Activated T-helper 1 cell treated with anti-CD3 and anti-CD28 coated beads, Interleukin-12 subunit alpha, Interleukin-12 subunit beta, Interleukin-2, Interleukin-4 antibody, amounts not matched to agents 30 ng/mL and 10 ng/mL and 1 ng/mL, durations not matched to agents 14 hours and 24 hours and 36 hours (primary cell): ENCODE data around the gene MZT2A. TPM values are rescaled to one million over a fixed set of nuclear protein-coding genes. Genes with fewer than 3 reads are reported as not detected.
"Not testable (repeated sequence)": the region's sequence is repeated elsewhere in the genome, so short reads cannot be mapped to it uniquely, and the experiment has no call there.

Experiments
- DNase-seq: peaks from one replicate; pipeline ENCODE4 v3.0.0; 2021; ENCODE audit warnings: low spot score
- H3K27ac Mint-ChIP-seq: one replicate; pipeline ENCODE4 v1.8.0; 2021; ENCODE audit warnings: mild to moderate bottlenecking, mixed read lengths
- H3K27me3 Mint-ChIP-seq: one replicate; pipeline ENCODE4 v1.8.0; 2022; ENCODE audit warnings: mild to moderate bottlenecking, moderate library complexity, mixed read lengths; ENCODE audit not compliant: insufficient read depth
- H3K36me3 Mint-ChIP-seq: one replicate; pipeline ENCODE4 v1.8.0; 2021; ENCODE audit warnings: low read depth, mixed read lengths
- H3K4me1 Mint-ChIP-seq: one replicate; pipeline ENCODE4 v1.8.0; 2021; ENCODE audit warnings: low read depth, mixed read lengths
- H3K4me3 Mint-ChIP-seq: one replicate; pipeline ENCODE4 v1.8.0; 2021; ENCODE audit warnings: mild to moderate bottlenecking, moderate library complexity, mixed read lengths
- H3K9me3 Mint-ChIP-seq: one replicate; pipeline ENCODE4 v1.8.0; 2021; ENCODE audit warnings: mixed read lengths
- intact Hi-C: fragments of 100-400 bp; cut with micrococcal nuclease; formaldehyde crosslinking; loops from one replicate; pipeline ENCODE4 v1.15.1; 2024
- total RNA-seq: library from RNA; stranded (reverse); gene quantifications from 2 replicates; pipeline ENCODE4 v1.2.3, GENCODE V29; 2022

Gene MZT2A
- total RNA-seq, 1 donor from 2014 or later, result 101 TPM

DNA sequence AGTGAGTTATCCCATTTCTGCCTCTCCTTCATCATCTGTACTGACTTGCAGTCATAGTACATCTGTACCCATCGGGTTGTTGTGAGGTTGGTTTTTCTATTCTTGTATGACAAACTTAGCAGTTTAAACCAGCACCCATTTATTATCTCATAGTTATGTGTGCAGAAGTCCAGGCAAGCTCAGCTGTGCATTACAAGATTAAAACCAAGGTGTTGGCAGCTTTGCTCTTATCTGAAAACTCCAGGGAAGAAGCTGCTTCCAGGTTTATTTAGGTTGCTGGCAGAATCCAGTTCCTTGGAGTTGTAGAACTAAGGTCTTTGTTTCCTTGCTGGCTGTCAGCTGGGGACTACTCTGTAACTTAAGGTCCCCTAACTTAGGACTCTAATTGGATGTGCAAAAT is 3.3 kb upstream of the MZT2A start:
- H3K9me3 Mint-ChIP-seq, intact Hi-C loops, DNase-seq, H3K27me3 Mint-ChIP-seq: not testable (repeated sequence)
- Mint-ChIP-seq H3K4me1 (peaks cover 31% of the 10 kb centered on the region), H3K27ac (peak overlapping the region; percentile 38), H3K36me3 (peaks cover 23% of the 10 kb centered on the region), H3K4me3 (peak overlapping the region; percentile 51)

DNA sequence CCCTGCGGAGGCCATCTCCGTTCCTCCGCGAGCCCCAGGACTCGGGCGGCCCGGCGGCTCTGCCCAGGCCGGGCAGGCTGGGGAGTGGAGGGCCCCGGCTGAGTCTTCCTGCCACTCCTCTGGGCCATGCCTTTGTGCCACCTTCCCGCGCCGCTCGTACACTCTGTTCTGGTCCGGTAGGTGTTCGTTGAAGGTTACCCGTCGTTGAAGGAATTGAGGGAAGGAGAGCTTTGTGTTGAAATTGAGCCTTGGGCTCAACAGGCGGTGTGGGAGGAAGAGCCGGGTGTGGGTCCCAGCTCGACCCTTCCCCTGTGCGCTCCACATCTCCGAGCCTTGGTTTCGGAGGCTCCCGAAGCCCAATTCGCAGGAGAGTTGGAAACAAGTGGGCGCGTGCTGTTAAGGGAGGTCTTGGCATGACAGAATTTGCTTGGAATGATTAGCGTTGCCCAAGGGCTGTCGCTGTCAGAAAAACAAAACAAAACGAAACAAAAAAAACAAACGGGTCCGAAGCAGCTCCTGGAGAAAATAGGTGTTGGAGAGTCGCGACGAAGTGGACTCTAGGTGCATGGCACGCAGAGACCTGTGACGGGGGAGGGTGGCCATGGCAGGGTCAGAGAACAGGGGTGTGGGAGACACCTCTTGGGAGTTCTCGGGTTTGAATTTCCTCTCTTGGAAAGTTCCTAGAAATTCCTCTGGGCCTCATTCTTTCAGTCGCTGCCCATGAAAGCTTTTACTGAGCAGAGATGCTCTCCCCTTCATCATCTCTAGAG is 1.2 kb upstream of the MZT2A start:
- DNase-seq, result no peak
- intact Hi-C loops, result loop anchor here (1.0 to 5.0 kb wide), 5 partner anchors 66 to 1311 kb away; partner anchors contain the start of genes FAM168B, MZT2B, PLEKHB2 and SMPD4
- peaks cover 22% of the 10 kb centered on the region for H3K36me3 Mint-ChIP-seq
- H3K27me3 Mint-ChIP-seq, result no peaks in the 10 kb centered on the region
- H3K27ac Mint-ChIP-seq, result peak overlapping the region; percentile 97
- H3K4me1 Mint-ChIP-seq, result peaks cover 25% of the 10 kb centered on the region
- peak overlapping the region; percentile 98 for H3K4me3 Mint-ChIP-seq
- H3K9me3 Mint-ChIP-seq, result no peaks in the 10 kb centered on the region

DNA sequence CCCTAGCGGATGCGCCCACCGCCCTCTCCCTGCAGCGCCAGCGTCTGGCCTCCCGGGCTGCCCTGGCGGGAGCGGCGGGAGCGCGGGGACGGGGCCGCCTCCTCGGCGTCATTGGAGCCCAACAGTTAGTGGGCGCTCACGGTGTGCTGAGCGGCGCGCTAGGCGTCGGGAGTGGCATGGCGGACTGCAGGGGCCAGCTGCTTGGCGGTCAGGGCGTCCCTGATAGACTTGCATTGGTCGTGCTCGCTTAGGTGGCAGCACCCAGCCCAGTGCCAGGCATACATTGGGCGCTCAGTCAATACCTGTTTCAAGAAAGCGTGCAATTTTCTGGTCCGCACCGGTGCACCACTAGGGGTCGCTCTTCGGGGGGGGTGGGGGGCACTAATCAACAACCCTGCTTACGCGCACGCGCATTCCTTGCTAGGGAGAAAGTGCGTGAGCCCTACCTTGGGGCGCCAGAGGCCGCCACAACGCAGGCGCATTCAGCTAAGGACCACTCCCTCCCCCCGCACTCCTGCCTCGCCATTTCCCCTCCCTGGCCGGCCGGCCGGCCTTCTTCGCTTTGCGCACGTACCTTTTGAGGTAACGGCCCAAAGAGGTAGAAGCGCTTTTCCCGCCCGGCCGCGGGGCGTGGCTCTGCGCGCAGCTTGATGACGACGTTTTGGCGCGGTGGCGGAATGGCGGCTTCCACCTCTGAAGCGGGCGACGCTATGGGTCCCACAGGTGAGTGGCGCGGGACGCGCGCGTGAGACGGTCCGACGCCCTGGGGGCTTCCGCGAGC is 411 bp upstream of the MZT2A start:
- peak overlapping the region; percentile 97 for H3K27ac Mint-ChIP-seq

DNA sequence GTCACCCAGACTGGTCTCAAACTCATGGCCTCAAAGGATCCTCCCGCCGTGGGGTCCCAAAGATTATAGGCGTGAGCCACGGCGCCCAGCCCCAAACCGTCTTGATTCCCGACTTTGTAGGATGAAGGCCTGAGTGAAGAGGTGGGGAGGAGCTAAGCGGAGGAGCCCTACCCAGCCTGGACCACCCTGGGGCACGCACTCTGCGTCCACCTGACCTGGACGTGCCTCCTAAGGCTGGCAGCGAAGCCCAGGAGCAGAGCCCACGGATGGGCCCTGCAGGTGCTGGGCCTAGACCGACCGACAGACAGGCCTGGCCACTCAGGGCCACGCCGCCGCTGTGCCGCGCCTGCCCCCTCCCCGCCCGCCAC is 744 bp downstream of the MZT2A start:
- intact Hi-C loops, result loop anchor here (5.0 kb wide), 2 partner anchors 64 to 1309 kb away; partner anchors contain the start of genes MZT2B and SMPD4
- Mint-ChIP-seq H3K27ac (peak overlapping the region; percentile 91), H3K4me3 (peak overlapping the region; percentile 90), H3K36me3 (peaks cover 22% of the 10 kb centered on the region)
- not testable (repeated sequence) for H3K4me1 Mint-ChIP-seq, DNase-seq, H3K9me3 Mint-ChIP-seq, H3K27me3 Mint-ChIP-seq

More for the DNA sequence above, 411 bp upstream of the MZT2A start:
- H3K27me3 Mint-ChIP-seq, result no peaks in the 10 kb centered on the region
- H3K4me3 Mint-ChIP-seq, result peak overlapping the region; percentile 98
- no peaks in the 10 kb centered on the region for H3K9me3 Mint-ChIP-seq
- H3K4me1 Mint-ChIP-seq, result peaks cover 18% of the 10 kb centered on the region
- intact Hi-C loops, result loop anchor here (1.0 to 5.0 kb wide), 8 partner anchors 35 to 1310 kb away; partner anchors contain the start of genes CCDC74A, FAM168B, MZT2B and PLEKHB2
- peak; percentile 89 for DNase-seq
- H3K36me3 Mint-ChIP-seq, result peaks cover 22% of the 10 kb centered on the region

DNA sequence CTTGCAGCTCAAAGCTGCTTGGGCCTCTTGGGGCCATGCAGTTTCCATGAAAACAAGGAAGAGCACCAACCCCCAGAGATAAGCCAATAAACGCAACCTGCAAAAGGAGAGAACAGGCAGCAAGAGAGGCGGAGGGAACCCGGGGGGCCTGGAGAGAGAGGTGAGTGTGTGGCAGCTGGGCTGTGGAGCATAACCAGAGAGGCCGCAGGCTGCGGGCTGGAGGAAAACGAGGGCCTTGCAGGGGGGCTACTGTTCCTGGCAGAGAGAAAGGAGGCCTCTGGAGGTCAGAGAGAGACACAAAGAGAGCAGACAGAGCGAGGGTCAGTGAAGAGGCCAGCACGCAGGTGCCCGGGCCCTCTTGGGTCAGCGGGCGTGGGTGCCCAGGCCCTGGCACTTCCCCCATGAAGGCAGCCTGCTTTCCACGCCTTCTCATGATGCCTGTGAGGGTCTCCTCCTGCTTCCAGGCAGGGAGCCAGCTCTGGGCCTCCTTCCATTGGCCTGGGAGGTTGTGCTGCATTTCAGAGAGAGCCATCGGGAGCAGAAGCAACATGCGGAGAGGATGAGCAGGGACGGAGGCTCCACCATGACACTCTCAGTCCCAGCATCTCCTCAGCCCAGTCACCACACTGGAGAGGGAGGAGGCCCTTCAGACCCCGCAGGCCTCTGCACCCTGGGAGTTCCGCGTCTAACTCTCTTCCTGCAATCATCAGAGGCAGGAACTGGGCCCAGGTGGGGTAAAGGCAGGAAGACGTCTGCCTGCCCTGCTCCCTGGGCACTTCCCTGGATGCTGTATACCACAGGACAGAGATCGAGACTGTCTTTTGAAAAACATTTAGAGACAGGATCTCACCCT is 1.4 kb downstream of the MZT2A start:
- not testable (repeated sequence) for H3K9me3 Mint-ChIP-seq, H3K27me3 Mint-ChIP-seq, H3K4me1 Mint-ChIP-seq
- Mint-ChIP-seq H3K27ac (peak overlapping the region; percentile 91), H3K36me3 (peaks cover 21% of the 10 kb centered on the region), H3K4me3 (peak overlapping the region; percentile 90)
- peak; percentile 27 for DNase-seq
- intact Hi-C loops, result loop anchor here (5.0 kb wide), 2 partner anchors 64 to 1309 kb away; partner anchors contain the start of genes MZT2B and SMPD4

DNA sequence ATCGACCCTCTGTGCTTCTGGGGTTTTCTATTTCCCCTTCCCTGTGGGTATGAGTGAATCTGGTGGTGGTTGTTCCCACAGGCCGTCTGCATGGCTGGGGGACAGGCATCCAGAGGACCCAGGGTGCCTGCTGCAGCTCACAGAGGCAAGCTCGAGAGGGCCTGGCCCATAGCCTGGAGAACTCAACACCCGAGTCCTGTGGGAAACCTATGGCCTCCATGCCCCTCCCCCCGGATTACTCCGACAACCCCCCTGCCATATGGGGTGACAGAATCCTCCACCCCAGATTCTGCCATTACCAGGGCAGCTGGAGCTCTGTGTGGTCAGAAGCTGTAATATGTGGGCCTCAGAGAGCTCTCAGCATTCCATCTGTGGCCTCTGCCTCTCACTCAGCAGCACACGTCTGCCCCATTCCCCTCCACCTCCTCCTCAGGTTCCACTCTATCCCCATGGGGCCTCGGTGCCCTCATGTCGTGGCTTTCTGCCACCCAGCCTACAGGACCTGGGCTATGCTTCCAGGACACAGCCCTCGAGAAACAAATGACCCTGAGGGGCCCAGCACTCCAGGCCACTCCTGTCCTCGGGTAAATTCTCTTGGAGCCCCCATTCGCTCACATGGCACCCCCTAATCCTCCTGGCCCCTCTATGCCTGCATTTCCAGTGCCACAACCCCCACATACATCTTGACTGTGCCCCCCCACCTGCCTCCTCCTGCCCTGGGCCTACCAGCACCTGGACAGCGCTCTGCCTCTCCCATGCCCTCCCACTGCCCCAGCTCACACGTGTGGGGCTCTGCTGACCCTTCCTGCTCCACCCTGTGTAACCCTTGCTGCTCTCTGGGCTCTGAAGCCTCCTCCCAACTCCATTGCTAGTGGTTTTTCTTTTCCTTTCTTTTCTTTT is 3.6 kb downstream of the MZT2A start:
- intact Hi-C loops, result no loop called here
- Mint-ChIP-seq H3K4me3 (no peak overlapping the region), H3K9me3 (no peaks in the 10 kb centered on the region), H3K36me3 (peaks cover 19% of the 10 kb centered on the region), H3K4me1 (no peaks in the 10 kb centered on the region), H3K27me3 (no peaks in the 10 kb centered on the region), H3K27ac (no peak overlapping the region)
- no peak for DNase-seq

DNA sequence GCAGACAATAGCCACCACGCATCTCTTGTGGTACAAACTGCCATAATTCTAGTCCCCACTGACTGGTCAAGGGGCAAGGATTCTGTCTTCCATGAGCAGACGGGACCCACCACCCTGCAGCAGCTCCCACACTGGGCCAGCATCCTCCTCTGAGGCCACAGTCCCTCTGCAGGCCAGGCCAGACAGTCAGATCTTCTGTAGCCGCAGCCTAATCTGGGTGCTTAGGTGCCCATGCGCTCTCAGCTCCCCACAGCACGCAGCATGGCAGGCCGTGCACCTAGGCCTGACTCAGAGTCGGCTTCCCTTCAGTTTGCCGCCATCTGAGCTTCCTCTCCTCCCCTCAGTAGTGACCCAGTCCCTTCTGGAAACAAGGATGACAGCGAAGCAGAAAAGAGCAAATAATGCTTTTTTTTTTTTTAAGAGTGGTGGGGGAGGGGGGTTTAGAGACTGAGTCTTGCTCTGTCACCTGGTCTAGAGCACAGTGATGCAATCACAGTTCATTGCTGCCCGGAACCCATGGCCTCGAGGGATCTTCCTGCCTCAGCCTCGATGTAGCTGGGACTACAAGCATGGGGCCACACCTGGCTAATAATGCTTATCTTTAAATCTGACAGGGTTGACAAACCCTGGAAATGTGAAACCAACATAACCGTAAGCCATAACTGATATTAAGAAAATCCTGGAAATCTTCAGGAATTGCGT is 5.8 kb downstream of the MZT2A start:
- H3K4me3 Mint-ChIP-seq, intact Hi-C loops, H3K9me3 Mint-ChIP-seq, DNase-seq, H3K27ac Mint-ChIP-seq, H3K27me3 Mint-ChIP-seq, H3K4me1 Mint-ChIP-seq: not testable (repeated sequence)
- peaks cover 16% of the 10 kb centered on the region for H3K36me3 Mint-ChIP-seq

DNA sequence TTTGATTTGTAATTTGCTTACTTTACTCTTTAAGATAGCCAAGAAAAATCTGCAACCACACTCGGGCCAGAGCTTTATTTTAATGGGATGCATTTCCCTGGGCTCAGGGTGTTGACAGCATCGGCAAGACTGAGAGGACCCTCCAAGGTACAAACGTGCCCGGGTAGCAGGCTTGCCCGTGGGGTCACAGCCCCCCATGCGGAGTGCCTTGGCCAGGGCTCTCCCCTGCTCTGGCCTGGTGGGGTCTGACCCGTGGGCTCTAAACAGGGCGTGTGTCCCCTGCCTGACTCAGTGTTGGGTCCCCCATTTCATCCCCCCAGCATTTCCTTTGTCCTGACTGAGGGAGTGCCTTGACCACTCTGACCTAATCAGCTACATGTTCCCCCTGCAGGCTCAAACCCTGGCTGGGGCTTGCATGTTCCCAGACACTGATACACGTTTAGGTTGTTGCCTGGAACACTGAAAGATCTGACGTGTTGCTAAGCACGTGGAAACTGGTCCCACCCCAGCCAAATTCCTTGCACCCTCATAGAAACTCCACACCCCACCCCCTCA is 7.2 kb downstream of the MZT2A start:
- H3K4me3 Mint-ChIP-seq, DNase-seq, H3K9me3 Mint-ChIP-seq, H3K27ac Mint-ChIP-seq, H3K4me1 Mint-ChIP-seq, H3K27me3 Mint-ChIP-seq, H3K36me3 Mint-ChIP-seq, intact Hi-C loops: not testable (repeated sequence)

DNA sequence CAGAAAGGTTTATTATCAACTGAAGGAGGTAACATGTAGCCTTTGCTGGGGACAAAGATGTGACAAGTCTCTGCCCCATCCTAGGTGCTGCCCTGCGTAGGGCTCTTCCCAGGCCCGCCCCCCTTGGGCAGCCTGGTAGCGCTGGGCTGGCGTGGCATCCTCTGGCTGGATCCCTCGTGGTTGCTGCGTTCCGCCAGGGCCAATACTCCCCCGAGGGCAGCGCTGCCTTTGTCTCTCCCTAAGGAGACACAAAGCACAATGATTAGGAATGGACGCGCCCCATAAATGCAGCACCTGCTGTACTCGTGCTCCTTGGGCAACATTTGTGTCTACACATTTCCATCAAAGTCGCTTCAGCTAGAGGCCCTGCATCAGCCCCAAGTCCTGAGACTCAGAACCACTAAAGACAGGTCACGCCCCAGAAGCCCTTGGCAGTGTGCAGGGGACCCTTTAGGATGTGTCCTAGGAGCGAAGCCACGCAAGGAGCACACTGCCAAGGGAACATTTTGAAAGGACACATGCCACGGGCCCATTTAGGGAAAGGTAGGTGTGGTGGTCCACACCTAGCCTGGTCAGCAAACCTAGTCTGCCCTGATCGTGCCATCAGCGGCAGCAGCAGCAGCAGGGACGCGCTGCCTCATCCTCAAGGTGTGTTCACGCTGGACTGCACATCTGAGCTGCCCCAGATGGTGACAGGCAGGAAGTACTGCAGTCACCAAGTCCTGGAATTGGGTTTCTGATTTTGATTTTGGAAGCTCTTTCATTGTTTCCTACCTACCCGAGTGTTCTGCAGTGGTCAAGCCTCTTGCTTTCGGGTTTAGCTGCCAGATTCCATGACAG is 8.0 kb downstream of the MZT2A start:
- H3K36me3 Mint-ChIP-seq, H3K4me1 Mint-ChIP-seq, H3K9me3 Mint-ChIP-seq, H3K4me3 Mint-ChIP-seq, H3K27ac Mint-ChIP-seq, H3K27me3 Mint-ChIP-seq, DNase-seq, intact Hi-C loops: not testable (repeated sequence)

DNA sequence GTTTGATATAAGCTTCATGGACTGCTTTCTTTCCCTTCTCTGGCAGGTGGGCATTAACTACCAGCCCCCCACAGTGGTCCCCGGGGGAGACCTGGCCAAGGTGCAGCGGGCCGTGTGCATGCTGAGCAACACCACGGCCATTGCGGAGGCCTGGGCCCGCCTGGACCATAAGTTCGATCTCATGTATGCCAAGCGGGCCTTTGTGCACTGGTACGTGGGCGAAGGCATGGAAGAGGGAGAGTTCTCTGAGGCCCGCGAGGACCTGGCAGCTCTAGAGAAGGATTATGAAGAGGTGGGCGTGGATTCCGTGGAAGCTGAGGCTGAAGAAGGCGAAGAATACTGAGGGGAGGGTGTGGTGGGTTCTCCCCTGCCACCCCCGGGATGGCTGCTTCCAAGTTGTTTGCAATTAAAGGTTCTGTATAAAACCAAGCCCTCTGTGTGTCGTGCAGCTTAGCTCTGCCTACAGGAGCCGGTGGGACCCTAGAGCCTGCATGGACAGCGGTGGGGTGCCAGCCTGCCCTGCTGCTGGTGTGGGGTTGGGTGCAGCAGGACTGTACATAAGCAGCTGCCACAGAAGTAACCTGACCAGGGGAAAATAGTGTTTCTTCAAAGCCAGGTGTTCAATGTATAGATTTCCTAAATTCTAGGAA is 9.6 kb downstream of the MZT2A start:
- H3K4me1 Mint-ChIP-seq, H3K36me3 Mint-ChIP-seq, H3K9me3 Mint-ChIP-seq, intact Hi-C loops, H3K27me3 Mint-ChIP-seq, H3K27ac Mint-ChIP-seq, DNase-seq, H3K4me3 Mint-ChIP-seq: not testable (repeated sequence)
